Activated CD4-positive, CD25-positive, alpha-beta regulatory T cell treated with anti-CD3 and anti-CD28 coated beads, Interleukin-2, amount 50 U/mL, for 16 hours (primary cell): Measurements from ENCODE around the gene CHRNA10.

ENCODE experiments used
- DNase-seq: peaks from one replicate; pipeline ENCODE4 v3.0.0-alpha.2; 2020; ENCODE audit warnings: low read depth, low spot score

CHRNA10 gene

DNA sequence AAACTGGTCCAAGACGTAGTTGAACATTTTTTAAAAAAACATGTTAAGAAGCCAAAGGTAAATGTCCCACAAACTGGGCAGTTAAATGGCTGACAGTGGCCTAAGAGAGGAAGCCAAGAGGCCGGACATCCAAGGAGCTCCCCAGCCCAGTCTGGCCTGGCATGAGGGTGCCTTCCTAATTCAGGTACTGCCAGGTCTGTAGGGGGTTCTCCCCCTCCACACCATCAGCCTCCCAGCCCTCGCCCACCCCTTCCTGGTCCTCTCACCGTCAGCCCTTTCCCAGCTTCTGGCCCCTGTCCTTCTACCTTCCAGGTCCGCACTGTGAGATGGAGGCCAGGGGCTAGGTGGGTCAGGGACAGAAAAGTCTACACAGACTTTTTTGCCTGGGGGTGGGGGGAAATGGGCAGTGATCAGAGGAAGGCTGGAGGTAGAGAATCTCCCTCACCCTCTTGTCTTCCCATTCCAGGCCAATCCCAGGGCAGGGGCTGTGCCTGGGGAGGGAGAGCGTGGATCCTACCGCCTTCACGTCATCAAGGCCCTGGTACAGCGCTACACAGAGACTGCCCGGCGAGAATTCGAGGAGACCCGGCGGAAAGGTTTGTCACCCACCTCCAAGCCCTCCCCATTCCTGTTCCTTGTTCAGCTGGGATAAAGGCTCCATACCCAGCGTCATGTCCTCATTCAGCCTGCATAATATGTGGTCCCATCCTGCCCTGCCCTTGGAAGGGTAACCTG, 35.4 kb downstream of the CHRNA10 start:
- DNase-seq = no peak

DNA sequence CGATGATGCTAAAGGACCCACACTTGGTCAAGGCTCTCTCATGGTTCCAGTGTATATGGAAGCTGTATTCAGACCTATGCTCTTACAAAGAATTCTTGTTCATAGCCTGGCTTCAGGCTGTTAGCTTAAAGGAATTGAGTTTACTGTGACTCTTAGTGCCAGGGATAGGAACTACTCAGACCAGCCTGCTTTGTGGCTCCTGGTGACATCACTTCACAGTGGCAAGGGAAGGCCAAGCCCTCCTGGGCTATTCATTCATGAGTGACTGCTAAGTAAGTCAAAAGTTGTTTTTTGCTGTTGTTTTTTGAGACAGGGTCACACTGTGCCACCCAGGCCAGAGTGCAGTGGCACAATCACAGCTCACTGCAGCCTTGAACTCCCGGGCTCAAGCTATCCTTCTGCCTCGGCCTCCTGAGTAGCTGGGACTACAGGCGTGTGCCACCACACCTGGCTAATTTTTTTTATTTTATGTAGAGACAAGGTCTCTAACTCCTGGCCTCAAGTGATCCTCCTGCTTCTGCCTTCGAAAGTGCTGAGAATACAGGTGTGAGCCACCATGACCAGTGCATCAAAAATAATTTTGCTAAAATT, 39.0 kb downstream of the CHRNA10 start:
- DNase-seq = no peak

DNA sequence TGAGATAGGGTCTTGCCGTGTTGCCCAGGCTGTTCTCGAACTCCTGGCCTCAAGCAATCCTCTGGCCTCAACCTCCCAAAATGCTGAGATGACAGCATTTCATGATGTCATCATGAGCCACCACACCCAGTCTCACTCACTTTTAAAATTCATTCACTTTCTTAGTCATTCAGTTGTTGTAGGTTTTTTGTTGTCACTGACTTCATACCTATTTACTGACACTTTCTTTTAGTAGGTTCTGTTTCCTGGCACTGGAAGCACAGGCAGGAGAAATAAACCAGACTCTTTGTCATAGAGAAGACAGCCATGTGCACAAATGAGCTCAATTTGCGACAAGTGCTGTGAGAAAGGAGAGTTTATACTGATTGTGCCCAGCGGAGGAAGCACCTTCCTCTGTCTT, 39.9 kb downstream of the CHRNA10 start:
- DNase-seq = no peak

DNA sequence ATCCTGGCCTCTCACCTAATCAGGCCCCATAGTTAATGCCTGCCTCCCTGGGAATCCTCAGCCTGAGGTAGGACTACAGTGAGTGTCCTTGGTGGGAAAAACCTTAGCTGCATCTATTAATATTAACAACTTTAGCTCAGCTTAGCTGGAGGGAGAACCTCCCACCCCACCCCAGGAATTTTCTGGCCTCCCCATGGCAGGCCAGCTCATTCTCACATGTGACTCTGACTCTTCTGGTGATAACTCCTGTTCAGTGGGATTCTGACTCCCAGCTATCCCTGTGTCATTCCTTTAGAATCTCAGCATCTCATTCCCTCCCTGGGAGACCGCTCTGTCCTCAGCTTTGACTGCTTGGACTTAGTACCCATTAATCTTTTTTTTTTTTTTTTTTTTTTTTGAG, 43.9 kb downstream of the CHRNA10 start:
- no peak for DNase-seq

DNA sequence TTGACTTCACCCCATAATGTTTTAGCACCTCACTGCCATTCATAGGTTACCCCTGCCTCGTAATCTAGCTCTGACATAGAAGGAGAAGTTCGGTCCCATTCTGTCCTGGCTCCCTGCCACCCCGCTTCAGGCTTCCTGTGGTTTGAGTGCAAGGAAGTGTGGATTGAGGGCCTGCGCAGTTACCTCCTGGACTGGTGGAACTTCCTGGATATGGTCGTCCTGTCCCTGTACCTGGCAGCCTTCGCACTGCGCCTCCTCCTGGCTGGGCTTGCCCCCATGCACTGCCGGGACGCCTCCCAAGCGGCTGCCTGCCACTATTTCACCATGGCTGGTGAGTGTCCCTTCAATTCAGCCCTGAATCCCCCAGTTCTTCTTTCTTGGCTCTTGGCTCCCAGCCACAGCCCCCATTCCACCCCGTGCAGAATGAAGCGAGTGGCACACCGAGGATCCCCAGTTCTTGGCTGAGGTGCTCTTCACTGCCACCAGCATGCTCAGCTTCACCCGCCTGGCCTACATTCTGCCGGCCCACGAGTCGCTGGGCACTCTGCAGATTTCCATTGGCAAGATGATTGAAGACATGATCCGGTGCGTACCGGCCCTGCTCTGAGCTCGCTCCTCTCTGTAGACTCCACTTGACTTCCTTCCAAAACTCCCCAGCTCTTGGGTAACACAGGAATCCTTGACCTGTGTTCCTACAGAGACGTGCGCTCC, 44.8 kb downstream of the CHRNA10 start:
- no peak for DNase-seq

DNA sequence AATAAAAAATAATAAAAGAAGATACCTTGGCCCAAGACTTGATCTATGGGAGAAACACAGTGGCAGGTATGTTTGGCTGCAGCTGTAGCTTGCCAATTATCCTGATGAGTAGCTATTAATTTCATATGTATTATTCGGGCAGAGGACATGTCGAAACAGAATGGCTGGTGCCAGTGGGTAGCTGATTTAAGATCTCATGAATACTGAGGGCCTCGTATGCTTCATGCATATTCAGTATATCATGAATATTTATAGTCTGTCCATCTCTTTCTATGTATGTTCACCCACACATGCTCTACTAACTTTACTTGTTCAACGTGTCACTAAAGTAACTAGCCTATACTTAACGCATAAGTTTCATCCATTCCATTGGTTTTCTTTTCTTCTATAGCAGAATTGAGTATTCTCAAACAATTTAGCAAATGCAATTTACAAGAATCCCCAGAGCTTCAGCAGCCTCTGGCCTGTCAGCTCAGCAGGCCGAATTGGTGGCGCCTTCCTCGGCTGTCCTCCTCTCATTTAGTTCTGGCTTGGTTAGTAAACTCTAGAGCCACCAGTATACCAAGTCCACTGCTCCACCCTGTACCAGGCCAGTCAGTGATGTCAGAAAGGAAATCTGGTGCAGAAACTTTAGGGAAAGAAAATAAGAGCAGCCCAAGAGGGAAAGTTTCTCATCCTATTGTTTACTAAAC, 47.3 kb downstream of the CHRNA10 start:
- no peak for DNase-seq

DNA sequence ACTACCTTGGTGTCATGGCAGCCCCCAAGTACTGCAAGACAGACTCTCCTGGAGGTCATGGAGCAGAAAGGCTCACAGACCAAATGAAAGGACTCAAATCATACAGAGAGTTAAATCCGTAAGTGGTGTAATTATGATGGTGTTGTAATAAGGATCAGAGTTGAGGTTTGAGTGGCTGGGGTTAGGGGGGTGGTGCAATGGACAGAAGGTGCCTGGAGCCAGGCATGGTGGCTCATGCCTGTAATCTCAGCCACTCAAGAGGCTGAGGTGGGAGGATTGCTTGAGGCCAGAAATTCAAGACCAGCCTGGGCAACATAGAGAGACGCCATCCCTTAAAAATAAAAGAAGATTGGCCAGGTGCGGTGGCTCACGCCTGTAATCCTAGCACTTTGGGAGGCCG, 48.1 kb downstream of the CHRNA10 start:
- no peak for DNase-seq

DNA sequence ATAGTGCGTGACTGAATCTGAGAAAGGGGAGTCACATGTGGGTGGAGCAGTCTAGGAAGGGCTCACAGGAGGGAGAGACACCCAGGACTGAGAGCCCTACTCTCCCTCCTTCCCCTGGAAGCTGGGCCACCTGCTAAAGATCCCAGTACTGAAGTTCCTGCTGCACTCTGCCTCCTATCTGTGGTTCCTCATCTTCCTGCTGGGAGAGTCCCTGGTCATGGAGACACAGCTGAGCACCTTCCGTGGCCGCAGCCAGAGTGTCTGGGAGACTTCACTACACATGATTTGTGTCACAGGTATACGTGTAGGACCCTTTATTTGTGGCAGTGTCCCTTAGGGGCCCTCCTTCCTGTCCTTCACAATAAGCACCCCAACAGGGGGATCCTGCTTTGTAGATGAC, 48.7 kb downstream of the CHRNA10 start:
- no peak for DNase-seq

DNA sequence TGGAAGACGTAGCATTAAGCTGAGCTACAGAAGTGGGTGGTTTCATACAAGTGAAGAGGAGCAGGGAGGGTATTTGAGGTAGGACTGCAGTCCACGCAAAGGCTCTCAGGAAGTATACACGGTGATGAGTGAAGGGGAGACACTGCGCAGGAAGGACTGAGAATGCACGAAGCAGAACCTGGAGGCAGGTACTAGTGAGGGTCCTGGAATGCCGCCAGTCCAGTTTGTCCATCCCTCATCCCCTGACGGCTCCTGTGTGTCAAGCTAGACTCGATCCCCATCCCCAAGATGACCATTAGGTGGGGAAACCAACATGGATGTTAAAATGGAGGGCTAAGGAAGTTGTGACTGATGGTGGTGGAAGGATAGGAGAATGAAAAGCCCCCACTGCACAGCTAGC, 53.2 kb downstream of the CHRNA10 start:
- no peak for DNase-seq

DNA sequence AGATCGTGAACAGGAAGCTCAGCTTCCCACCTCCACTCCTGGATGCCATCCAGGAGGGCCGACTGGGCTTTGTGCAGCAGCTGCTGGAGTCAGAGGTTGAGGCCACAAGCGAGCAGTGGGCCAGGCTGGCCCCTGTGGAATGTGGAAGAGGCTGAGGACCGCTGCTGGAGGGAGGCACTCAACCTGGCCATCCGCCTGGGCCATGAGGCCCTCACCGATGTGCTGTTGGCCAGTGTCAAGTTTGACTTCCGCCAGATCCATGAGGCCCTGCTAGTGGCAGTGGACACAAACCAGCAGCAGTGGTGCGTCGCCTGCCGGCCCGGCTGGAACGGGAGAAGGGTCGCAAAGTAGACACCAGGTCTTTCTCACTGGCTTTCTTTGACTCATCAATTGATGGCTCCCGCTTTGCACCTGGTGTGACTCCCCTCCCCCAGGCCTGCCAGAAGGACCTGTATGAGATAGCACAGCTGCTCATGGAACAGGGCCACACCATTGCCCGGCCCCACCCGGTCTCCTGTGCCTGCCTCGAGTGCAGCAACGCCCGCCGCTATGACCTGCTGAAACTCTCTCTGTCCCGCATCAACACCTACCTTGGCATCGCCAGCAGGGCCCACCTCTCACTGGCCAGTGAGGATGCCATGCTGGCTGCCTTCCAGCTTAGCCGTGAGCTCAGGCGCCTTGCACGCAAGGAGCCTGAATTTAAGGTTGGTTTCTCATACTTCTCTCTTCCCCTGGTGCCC, 54.3 kb downstream of the CHRNA10 start:
- no peak for DNase-seq

DNA sequence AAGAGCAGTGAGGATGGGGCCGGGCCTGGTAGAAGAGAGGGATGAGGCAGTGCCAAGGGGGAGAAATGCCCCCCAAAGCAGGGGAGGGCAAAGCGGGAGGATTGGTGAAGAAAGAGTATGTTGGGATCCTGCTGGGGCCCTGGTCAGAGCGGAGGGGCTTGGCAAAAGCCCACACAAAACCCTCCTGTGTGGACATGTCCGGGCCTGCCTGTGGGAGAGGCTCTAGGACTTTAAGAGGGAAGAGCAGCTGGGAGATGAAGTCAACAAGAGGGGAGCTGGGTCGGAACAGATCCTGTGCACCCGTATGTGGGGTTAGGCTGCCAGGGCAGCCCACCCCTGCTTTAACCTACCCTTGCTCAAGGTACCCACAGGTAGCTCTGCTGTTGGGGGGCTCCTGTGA, 55.2 kb downstream of the CHRNA10 start:
- DNase-seq = no peak
